ENCODE data around the gene ILRUN.

DNA sequence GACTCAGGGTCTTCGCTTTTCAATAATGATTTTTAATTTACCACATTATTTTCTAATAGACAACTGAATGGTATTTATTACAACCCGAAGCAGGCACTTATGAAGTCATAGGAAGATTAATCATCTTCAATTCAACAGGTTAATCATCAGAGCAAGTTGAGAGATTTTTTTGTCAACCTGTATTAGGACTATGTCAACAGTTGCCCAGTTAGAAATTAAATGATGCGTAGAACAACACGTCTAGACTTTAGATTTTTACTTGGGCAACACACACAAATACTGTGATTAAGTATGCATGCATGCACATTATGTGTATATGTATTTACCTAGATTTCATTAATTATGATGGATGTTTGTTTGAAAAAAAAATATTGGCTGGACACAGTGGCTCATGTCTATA, 4.3 kb downstream of the ILRUN start:
- TF ChIP-seq POLR2A (IDR thresholded peaks at IDR 0.05) = no peak
- TF ChIP-seq, protein P1, sequence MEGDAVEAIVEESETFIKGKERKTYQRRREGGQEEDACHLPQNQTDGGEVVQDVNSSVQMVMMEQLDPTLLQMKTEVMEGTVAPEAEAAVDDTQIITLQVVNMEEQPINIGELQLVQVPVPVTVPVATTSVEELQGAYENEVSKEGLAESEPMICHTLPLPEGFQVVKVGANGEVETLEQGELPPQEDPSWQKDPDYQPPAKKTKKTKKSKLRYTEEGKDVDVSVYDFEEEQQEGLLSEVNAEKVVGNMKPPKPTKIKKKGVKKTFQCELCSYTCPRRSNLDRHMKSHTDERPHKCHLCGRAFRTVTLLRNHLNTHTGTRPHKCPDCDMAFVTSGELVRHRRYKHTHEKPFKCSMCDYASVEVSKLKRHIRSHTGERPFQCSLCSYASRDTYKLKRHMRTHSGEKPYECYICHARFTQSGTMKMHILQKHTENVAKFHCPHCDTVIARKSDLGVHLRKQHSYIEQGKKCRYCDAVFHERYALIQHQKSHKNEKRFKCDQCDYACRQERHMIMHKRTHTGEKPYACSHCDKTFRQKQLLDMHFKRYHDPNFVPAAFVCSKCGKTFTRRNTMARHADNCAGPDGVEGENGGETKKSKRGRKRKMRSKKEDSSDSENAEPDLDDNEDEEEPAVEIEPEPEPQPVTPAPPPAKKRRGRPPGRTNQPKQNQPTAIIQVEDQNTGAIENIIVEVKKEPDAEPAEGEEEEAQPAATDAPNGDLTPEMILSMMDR (IDR thresholded peaks at IDR 0.05) = no peak

Data from lower leg skin (tissue), 3 donors.